ENCODE data around the gene BORCS6. TPM values are rescaled to one million over a fixed set of nuclear protein-coding genes. Genes with fewer than 3 reads are reported as not detected.
A peak's percentile ranks its signal among the peaks of the same experiment; 100 is the strongest.

The BORCS6 gene
- total and polyA plus RNA-seq, 2 of the 13 experiments (the other 11 are each of a cell fraction or from before 2014, with no cell fraction given): 2.0 to 5.1 TPM

DNA sequence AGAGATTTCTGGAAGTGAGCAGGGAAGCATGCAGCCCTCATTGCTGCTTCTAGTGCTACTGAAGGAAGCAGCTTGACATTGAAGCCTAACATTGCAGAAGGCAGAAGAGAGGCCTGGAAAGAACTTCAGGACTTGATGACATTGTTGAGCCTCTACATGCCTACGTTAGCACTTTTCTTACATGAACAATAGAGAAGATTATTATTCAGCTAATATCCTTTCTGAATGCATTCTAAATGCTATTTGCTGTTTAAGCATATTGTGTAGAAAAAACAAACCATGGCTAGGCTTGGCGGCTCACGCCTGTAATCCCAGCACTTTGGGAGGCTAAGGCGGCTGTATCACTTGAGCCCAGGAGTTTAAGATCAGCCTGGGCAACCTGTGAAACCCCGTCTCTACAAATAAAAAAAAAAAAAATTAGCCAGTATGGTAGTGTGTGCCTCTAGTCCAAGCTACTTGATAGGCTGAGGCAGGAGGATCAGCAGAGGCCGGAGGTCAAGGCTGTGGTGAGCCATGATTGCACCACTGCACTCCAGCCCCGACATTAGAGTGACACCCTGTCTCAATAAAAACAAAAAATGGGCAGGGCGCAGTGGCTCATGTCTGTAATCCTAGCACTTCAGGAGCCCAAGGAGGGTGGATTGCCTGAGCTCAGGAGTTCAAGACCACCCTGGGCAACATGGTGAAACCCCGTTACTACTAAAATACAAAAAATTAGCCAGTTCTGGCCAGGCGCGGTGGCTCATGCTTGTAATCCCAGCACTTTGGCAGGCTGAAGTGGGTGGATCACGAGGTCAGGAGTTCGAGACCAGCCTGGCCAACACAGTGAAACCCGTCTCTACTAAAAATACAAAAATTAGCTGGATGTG lies 22.6 kb upstream of the BORCS6 start (continued):
- TF ChIP-seq ZNF34 (CRISPR knock-in tag; IDR thresholded peaks at IDR 0.05; ENCODE audit: borderline replicate concordance) (no peak), ZNF3 (CRISPR knock-in tag; IDR thresholded peaks at IDR 0.05) (peak; percentile 79; the same call in 1 of the 2 replicates), ADNP (CRISPR knock-in tag; IDR thresholded peaks at IDR 0.05) (peak; percentile 73; the same call in 1 of the 2 replicates), FOSL2 (CRISPR knock-in tag; IDR thresholded peaks at IDR 0.05) (peak; percentile 74), ZNF33B (CRISPR knock-in tag; IDR thresholded peaks at IDR 0.05) (no peak), CBX1 (IDR thresholded peaks at IDR 0.05; ENCODE audit: low read depth) (peak; percentile 67), IKZF4 (CRISPR knock-in tag; IDR thresholded peaks at IDR 0.05; ENCODE audit: borderline replicate concordance, low read depth, not compliant biosample characterization) (no peak)
- TF ChIP-seq, protein P1, sequence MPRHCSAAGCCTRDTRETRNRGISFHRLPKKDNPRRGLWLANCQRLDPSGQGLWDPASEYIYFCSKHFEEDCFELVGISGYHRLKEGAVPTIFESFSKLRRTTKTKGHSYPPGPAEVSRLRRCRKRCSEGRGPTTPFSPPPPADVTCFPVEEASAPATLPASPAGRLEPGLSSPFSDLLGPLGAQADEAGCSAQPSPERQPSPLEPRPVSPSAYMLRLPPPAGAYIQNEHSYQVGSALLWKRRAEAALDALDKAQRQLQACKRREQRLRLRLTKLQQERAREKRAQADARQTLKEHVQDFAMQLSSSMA (CRISPR knock-in tag; IDR thresholded peaks at IDR 0.05): no peak
- TF ChIP-seq, protein P2, sequence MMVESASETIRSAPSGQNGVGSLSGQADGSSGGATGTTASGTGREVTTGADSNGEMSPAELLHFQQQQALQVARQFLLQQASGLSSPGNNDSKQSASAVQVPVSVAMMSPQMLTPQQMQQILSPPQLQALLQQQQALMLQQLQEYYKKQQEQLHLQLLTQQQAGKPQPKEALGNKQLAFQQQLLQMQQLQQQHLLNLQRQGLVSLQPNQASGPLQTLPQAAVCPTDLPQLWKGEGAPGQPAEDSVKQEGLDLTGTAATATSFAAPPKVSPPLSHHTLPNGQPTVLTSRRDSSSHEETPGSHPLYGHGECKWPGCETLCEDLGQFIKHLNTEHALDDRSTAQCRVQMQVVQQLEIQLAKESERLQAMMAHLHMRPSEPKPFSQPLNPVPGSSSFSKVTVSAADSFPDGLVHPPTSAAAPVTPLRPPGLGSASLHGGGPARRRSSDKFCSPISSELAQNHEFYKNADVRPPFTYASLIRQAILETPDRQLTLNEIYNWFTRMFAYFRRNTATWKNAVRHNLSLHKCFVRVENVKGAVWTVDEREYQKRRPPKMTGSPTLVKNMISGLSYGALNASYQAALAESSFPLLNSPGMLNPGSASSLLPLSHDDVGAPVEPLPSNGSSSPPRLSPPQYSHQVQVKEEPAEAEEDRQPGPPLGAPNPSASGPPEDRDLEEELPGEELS (CRISPR knock-in tag; IDR thresholded peaks at IDR 0.05): peak; percentile 49; the same call in 1 of the 2 replicates
- TF ChIP-seq, protein P3, sequence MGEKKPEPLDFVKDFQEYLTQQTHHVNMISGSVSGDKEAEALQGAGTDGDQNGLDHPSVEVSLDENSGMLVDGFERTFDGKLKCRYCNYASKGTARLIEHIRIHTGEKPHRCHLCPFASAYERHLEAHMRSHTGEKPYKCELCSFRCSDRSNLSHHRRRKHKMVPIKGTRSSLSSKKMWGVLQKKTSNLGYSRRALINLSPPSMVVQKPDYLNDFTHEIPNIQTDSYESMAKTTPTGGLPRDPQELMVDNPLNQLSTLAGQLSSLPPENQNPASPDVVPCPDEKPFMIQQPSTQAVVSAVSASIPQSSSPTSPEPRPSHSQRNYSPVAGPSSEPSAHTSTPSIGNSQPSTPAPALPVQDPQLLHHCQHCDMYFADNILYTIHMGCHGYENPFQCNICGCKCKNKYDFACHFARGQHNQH (CRISPR knock-in tag; IDR thresholded peaks at IDR 0.05): peak; percentile 58; the same call in 1 of the 2 replicates
- TF ChIP-seq, protein P4, sequence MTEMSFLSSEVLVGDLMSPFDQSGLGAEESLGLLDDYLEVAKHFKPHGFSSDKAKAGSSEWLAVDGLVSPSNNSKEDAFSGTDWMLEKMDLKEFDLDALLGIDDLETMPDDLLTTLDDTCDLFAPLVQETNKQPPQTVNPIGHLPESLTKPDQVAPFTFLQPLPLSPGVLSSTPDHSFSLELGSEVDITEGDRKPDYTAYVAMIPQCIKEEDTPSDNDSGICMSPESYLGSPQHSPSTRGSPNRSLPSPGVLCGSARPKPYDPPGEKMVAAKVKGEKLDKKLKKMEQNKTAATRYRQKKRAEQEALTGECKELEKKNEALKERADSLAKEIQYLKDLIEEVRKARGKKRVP (CRISPR knock-in tag; IDR thresholded peaks at IDR 0.05): peak in 1 of 2 experiments; percentile 59; a peak in 1 of 4 replicates
- TF ChIP-seq, protein P5, sequence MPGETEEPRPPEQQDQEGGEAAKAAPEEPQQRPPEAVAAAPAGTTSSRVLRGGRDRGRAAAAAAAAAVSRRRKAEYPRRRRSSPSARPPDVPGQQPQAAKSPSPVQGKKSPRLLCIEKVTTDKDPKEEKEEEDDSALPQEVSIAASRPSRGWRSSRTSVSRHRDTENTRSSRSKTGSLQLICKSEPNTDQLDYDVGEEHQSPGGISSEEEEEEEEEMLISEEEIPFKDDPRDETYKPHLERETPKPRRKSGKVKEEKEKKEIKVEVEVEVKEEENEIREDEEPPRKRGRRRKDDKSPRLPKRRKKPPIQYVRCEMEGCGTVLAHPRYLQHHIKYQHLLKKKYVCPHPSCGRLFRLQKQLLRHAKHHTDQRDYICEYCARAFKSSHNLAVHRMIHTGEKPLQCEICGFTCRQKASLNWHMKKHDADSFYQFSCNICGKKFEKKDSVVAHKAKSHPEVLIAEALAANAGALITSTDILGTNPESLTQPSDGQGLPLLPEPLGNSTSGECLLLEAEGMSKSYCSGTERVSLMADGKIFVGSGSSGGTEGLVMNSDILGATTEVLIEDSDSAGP (CRISPR knock-in tag; IDR thresholded peaks at IDR 0.05; ENCODE audit: borderline replicate concordance): peak; percentile 50; the same call in 1 of the 2 replicates
- TF ChIP-seq, protein P6, sequence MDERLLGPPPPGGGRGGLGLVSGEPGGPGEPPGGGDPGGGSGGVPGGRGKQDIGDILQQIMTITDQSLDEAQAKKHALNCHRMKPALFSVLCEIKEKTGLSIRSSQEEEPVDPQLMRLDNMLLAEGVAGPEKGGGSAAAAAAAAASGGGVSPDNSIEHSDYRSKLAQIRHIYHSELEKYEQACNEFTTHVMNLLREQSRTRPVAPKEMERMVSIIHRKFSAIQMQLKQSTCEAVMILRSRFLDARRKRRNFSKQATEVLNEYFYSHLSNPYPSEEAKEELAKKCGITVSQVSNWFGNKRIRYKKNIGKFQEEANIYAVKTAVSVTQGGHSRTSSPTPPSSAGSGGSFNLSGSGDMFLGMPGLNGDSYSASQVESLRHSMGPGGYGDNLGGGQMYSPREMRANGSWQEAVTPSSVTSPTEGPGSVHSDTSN (CRISPR knock-in tag; IDR thresholded peaks at IDR 0.05): peak; percentile 54
- TF ChIP-seq, protein P7, sequence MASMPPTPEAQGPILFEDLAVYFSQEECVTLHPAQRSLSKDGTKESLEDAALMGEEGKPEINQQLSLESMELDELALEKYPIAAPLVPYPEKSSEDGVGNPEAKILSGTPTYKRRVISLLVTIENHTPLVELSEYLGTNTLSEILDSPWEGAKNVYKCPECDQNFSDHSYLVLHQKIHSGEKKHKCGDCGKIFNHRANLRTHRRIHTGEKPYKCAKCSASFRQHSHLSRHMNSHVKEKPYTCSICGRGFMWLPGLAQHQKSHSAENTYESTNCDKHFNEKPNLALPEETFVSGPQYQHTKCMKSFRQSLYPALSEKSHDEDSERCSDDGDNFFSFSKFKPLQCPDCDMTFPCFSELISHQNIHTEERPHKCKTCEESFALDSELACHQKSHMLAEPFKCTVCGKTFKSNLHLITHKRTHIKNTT (CRISPR knock-in tag; IDR thresholded peaks at IDR 0.05): no peak
- TF ChIP-seq, protein P8, sequence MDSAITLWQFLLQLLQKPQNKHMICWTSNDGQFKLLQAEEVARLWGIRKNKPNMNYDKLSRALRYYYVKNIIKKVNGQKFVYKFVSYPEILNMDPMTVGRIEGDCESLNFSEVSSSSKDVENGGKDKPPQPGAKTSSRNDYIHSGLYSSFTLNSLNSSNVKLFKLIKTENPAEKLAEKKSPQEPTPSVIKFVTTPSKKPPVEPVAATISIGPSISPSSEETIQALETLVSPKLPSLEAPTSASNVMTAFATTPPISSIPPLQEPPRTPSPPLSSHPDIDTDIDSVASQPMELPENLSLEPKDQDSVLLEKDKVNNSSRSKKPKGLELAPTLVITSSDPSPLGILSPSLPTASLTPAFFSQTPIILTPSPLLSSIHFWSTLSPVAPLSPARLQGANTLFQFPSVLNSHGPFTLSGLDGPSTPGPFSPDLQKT (CRISPR knock-in tag; IDR thresholded peaks at IDR 0.05; ENCODE audit: borderline replicate concordance): no peak
- TF ChIP-seq, protein P9, sequence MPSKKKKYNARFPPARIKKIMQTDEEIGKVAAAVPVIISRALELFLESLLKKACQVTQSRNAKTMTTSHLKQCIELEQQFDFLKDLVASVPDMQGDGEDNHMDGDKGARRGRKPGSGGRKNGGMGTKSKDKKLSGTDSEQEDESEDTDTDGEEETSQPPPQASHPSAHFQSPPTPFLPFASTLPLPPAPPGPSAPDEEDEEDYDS (CRISPR knock-in tag; IDR thresholded peaks at IDR 0.05): peak; percentile 23; the same call in 1 of the 2 replicates

Measured in HepG2 (cell line).